GM18868 (cell line): ENCODE results near the gene PET100.

Experiments used
- ATAC-seq: cut with Tn5 transposase; IDR thresholded peaks from one replicate; pipeline ENCODE4 v1.9.1; 2021; ENCODE audit warnings: mild to moderate bottlenecking, moderate library complexity; ENCODE audit not compliant: unreplicated experiment

Gene PET100

GRCh38 chr19:7611541-7612279, 17.9 kb upstream of the PET100 start:
- no peak for ATAC-seq

- ATAC-seq: no peak
Observed at GRCh38 chr19:7612282-7613274, 17.0 kb upstream of the PET100 start.

DNA sequence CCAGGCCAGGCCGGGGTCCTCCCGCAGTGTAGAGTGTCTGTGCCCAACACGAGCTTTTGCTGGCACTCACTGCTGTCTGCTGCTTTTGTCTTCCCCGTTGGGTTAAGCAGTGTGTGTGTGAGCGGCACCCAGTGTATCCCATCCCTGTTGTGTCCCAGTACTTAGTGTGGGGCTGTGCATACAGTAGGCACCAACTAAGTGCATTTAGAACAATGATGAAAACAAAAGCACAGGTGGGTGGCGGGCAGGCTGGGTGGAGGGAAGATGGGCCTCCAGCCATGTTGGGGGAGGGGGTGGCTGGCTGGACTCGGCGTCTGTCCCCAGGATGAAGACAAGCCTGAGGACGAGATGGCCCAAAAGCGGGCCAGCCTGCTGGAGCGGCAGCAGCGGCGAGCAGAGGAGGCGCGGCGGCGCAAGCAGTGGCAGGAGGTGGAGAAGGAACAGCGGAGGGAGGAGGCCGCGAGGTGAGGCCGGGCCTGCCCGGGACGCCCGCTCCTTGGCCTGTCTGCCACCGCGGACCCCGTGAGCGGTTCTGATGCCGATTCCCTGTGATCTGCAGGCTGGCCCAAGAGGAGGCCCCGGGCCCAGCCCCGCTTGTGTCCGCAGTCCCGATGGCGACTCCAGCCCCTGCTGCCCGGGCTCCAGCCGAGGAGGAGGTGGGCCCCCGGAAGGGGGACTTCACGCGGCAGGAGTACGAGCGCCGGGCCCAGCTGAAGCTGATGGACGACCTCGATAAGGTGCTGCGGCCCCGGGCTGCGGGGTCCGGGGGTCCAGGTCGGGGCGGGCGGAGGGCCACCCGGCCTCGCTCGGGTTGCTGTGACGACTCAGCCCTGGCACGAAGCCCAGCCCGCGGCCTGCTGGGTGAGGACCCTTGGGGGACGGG, 14.5 kb upstream of the PET100 start:
- ATAC-seq: no peak

- no peak for ATAC-seq
Observed at GRCh38 chr19:7617172-7617571, 12.4 kb upstream of the PET100 start.

- ATAC-seq: no peak
Observed at GRCh38 chr19:7617735-7618134, 11.9 kb upstream of the PET100 start.

- ATAC-seq: no peak
Observed at GRCh38 chr19:7618348-7618747, 11.2 kb upstream of the PET100 start.

- ATAC-seq: no peak
Observed at GRCh38 chr19:7618771-7619510, 10.7 kb upstream of the PET100 start.

DNA sequence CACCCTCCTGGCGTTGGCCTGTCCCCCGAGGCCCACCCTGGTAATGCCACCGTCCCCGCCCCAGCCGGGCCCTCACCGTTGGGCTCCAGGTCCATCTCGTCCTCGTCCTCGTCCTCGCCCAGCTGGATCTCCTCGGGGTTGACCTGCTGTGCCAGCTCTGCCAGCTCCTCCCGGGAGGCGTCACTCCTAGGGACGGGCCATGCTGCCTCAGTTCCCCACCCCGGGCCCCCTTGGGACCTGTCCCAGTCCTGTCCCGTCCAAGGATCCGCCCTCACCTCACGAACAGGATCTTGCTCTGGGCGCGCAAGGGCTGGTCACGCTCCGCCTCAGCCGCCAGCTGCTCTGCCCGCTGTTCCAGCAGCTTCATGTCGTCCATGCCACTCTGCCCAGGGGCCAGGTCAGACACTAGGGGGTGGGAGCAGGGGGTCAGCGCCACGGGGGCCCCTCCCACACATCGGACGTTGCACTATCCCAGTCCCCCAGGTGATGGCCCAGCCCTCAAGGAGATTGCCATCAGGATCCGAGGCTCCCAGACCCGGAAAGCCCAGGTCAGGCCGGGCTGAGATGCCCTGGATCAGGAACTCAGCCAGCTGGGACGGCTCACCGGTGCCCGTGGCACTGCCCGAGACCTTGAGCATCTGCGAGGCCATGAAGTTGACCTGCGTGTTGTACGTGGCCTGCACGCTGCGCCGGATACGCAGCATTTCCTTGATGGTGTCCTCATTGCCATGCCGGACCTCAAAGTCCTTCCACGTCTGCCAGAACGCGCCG, 9.7 kb upstream of the PET100 start:
- ATAC-seq: no peak

GRCh38 chr19:7620442-7621412, 8.9 kb upstream of the PET100 start:
- ATAC-seq: no peak

GRCh38 chr19:7622933-7623685, 6.5 kb upstream of the PET100 start:
- no peak for ATAC-seq

DNA sequence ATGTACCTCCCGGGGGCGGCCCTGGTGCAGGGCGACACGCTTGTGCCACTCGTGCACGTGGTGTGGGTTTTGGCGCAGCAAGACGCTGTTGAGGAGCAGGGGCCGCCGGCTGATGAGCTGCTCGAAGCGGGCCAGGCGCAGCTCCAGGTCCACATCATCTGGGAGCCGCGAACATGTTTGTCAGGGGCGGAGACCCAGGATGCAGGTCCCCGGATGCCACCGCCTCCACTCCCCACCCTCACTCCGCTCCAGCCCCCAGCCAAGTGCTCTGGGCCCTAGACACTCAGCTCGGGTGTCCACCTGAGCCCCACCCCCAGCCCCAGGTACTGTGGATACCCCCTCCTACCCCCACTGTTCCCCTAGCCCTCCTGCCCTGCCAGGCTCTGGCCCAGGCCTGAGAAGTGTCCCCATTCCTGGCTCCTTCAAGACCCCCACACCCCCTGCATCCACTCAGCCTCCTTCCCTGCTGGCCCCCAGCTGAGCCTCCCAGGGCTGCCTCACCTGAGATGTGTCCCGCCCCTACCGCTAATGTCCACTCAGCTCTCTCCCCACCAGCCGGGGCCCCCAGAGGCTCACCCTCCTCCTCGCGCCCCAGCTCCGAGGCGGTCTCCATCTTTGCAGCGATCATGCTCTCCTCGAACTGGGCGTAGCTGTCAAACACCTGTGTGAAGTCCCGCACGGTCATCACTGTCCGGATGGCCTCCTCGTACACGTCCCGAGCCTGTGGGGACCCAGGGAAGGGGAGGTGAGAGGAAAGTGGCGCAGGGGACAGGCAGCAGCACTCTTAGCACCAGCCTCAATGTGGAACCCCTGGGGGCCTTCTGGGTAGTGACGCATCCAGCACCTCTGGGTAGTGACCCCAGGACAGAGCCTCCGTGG, 5.6 kb upstream of the PET100 start:
- no peak for ATAC-seq

DNA sequence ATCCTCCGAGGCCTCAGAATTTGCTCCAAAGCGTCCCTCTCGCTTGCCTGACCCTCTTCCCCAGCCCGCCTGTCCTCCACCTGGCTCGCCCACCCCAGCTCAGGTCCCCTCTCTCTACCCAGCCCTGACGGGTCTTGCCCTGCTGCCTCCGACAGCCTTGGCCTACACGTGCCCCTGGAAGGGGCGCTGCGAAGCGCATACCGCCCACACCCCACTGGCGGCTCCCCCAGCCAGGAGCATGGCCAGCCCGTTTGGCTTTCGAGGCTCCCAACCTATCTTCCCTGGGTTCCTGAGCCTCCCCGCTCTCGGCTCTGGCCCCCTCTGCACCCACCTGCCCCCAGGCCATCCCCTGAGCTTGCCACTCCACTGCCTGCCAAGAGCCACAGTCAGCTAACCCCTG, 4.8 kb upstream of the PET100 start:
- no peak for ATAC-seq

DNA sequence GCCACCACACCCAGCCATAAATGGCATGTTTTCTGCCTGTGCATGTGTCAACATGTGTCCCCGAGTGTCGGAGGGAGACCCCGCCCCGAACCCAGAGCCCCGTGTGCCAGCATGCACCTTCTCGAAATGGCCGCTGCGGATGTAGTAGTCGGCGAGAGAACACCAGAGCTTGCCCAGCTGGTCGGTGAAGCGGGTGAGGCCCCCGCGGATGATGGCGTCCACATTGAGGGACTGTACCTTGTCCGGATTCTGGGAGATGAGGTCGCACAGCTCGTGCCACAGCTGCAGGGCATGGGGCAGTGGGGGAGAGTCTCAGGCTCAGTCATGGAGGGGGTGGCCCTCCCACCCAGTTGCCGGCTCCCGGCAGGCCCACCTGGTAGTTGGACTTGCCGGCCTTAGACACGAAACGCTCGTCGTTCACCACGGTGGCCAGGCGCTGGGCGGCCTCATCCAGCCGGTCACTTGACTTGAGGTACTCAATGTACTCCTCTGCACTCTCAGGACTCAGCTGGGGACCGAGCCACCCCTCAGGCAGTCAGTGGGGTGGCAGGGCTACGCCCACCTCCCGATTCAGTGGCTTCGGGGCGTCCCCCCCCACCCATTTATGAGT, 3.7 kb upstream of the PET100 start:
- ATAC-seq: no peak

DNA sequence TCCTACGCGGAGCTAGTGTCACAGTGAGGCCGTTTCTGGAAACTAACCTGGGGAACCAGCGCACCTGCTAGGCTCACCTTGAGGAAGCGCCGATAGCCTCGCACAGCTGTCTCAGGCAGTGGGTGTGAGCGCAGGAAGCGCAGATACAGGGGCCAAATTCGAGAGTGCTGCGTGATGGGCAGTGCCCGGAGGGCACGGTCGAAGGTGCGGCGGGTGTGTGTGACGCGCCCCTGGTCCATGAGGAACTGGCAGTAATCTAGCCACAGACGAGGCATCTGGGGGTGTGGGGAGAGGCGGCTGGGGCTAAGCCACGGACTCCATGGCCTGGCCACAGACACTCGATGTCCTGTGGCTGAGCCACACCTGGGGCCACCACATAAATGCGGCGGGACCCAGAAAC, 2.4 kb upstream of the PET100 start:
- no peak for ATAC-seq

DNA sequence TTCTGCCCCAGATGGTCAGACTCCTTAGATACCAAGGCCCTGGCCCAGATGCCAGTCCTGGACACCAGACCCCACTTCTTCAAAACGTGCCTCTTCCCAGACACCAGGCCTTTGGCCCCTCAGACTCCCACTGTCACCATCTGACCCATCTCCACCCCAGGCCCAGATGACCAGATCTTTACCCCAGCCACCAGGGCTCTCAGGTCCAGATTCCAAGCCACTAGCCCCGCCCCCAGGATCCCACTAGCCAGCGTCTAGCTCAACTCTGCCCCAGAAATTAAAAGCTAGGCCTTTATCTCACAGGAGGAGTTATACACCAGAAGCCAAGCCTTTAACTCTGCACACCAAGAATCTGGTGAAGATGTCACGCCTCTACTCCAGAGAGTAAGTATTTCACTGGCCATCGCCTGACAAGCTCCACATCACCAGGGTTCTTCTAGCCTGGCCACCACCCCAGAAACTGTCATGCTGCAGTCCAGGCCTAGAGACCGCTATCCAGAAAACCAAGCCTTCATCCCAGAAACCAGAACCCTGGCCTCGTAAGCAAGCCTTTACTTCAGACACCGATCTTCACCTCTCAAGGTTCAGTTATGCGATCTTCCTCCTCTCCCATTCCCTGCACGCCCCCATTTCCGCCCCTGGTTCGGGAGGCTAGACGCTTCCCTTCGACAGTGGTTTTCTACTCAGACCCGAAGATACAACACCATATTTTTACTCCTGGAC, 843 bp upstream of the PET100 start:
- ATAC-seq: no peak

GRCh38 chr19:7631577-7631976, 2.0 kb downstream of the PET100 start:
- ATAC-seq: no peak
